SK-N-SH treated with all-trans-retinoic acid at 6 μM for 48 hours (cell line): ENCODE data around the gene CHRD.

Experiments used
- ATAC-seq: fragments of 200-7000 bp; cut with Tn5 transposase; 3 replicates; pipeline ENCODE4 v1.9.1; 2020; ENCODE audit warnings: mild to moderate bottlenecking, moderate library complexity
- ARNTL ChIP-seq: fragments of 450-650 bp; formaldehyde crosslinking; IDR thresholded peaks from 2 replicates; pipeline ENCODE4 v1.5.0; 2020; ENCODE audit warnings: low read depth, mild to moderate bottlenecking, moderate library complexity, borderline replicate concordance
- BACH2 ChIP-seq: fragments of 250-450 bp; sonication (Bioruptor Pico); IDR thresholded peaks from 2 replicates; pipeline ENCODE4 v1.9.0; 2021; ENCODE audit warnings: mild to moderate bottlenecking, borderline replicate concordance
- CREB5 ChIP-seq: fragments of 250-450 bp; sonication (Bioruptor Pico); IDR thresholded peaks from 2 replicates; pipeline ENCODE4 v1.5.1; 2020; ENCODE audit warnings: low read depth, mild to moderate bottlenecking, moderate library complexity
- CSDC2 ChIP-seq: fragments of 250-450 bp; sonication (Bioruptor Pico); IDR thresholded peaks from 2 replicates; pipeline ENCODE4 v1.5.0; 2020; ENCODE audit warnings: mild to moderate bottlenecking, moderate library complexity
- ESRRG ChIP-seq: fragments of 250-450 bp; sonication (Bioruptor Pico); IDR thresholded peaks from 2 replicates; pipeline ENCODE4 v1.6.1; 2021; ENCODE audit warnings: mild to moderate bottlenecking
- GLIS3 ChIP-seq: fragments of 250-450 bp; sonication (Bioruptor Pico); IDR thresholded peaks from 2 replicates; pipeline ENCODE4 v1.5.0; 2020; ENCODE audit warnings: mild to moderate bottlenecking, moderate library complexity
- ISL1 ChIP-seq: fragments of 250-450 bp; sonication (Bioruptor Pico); IDR thresholded peaks from 2 replicates; pipeline ENCODE4 v2.1.2; 2022; ENCODE audit warnings: mild to moderate bottlenecking, moderate library complexity
- OSR1 ChIP-seq: fragments of 250-450 bp; sonication (Bioruptor Pico); IDR thresholded peaks from 2 replicates; pipeline ENCODE4 v1.8.0; 2022; ENCODE audit warnings: moderate library complexity, mild to moderate bottlenecking, inconsistent platforms
- POU6F1 ChIP-seq: fragments of 250-450 bp; sonication (Bioruptor Pico); IDR thresholded peaks from 2 replicates; pipeline ENCODE4 v1.8.0; 2021; ENCODE audit warnings: low read depth, mild to moderate bottlenecking, moderate library complexity, borderline replicate concordance
- PPARA ChIP-seq: fragments of 250-450 bp; sonication (Bioruptor Pico); IDR thresholded peaks from 2 replicates; pipeline ENCODE4 v1.5.0; 2020; ENCODE audit warnings: mild to moderate bottlenecking, borderline replicate concordance
- RARB ChIP-seq: fragments of 250-450 bp; sonication (Bioruptor Pico); IDR thresholded peaks from 2 replicates; pipeline ENCODE4 v1.8.0; 2021; ENCODE audit warnings: mild to moderate bottlenecking, moderate library complexity
- SNAI2 ChIP-seq: fragments of 250-450 bp; sonication (Bioruptor Pico); IDR thresholded peaks from 2 replicates; pipeline ENCODE4 v1.5.0; 2020; ENCODE audit warnings: mild to moderate bottlenecking, moderate library complexity
- TCF4 ChIP-seq: fragments of 250-450 bp; sonication (Bioruptor Pico); IDR thresholded peaks from 2 replicates; pipeline ENCODE4 v1.8.0; 2021; ENCODE audit warnings: mild to moderate bottlenecking, moderate library complexity, borderline replicate concordance
- TOX ChIP-seq: fragments of 250-450 bp; sonication (Bioruptor Pico); IDR thresholded peaks from 2 replicates; pipeline ENCODE4 v1.8.0; 2021; ENCODE audit warnings: mild to moderate bottlenecking, moderate library complexity, borderline replicate concordance
- TSHZ2 ChIP-seq: fragments of 250-450 bp; sonication (Bioruptor Pico); IDR thresholded peaks from 2 replicates; pipeline ENCODE4 v1.5.0; 2020; ENCODE audit warnings: mild to moderate bottlenecking, moderate library complexity
- ZC3H10 ChIP-seq: fragments of 250-450 bp; sonication (Bioruptor Pico); IDR thresholded peaks from 2 replicates; pipeline ENCODE4 v1.5.1; 2021; ENCODE audit warnings: mild to moderate bottlenecking, moderate library complexity
- ZFP3 ChIP-seq: fragments of 250-450 bp; sonication (Bioruptor Pico); IDR thresholded peaks from 2 replicates; pipeline ENCODE4 v1.5.0; 2020; ENCODE audit warnings: mild to moderate bottlenecking, moderate library complexity
- ZNF565 ChIP-seq: fragments of 450-650 bp; formaldehyde crosslinking; conservative IDR thresholded peaks from 2 replicates; pipeline ENCODE4 v1.5.0; 2020; ENCODE audit warnings: low read depth, mild to moderate bottlenecking, moderate library complexity
- ZNF70 ChIP-seq: fragments of 450-650 bp; formaldehyde crosslinking; IDR thresholded peaks from 2 replicates; pipeline ENCODE4 v1.5.0; 2020; ENCODE audit warnings: mild to moderate bottlenecking, moderate library complexity
- ZNF8 ChIP-seq: fragments of 450-650 bp; formaldehyde crosslinking; IDR thresholded peaks from 2 replicates; pipeline ENCODE4 v1.5.0; 2020; ENCODE audit warnings: mild to moderate bottlenecking, moderate library complexity
- TF ChIP-seq, protein P1 (sequence below): fragments of 250-450 bp; sonication (Bioruptor Pico); IDR thresholded peaks from 2 replicates; pipeline ENCODE4 v1.5.1; 2021; ENCODE audit warnings: mild to moderate bottlenecking, moderate library complexity
- TF ChIP-seq, protein P2 (sequence below): fragments of 250-450 bp; sonication (Bioruptor Pico); IDR thresholded peaks from 2 replicates; pipeline ENCODE4 v1.8.0; 2020; ENCODE audit warnings: mild to moderate bottlenecking, moderate library complexity, borderline replicate concordance

Gene CHRD

GRCh38 chr3:184379358-184380184 is at the start of gene CHRD:
TSS of gene CHRD (plus strand) at chr3:184380054. CDS start at chr3:184380319, 265 bp downstream.
- TF ChIP-seq BACH2 (CRISPR knock-in tag) = no peak
- TF ChIP-seq TOX (CRISPR knock-in tag) = no peak
- TF ChIP-seq ZNF565 = no peak
- TF ChIP-seq TSHZ2 = no peak
- TF ChIP-seq CREB5 = no peak
- TF ChIP-seq, protein P1, sequence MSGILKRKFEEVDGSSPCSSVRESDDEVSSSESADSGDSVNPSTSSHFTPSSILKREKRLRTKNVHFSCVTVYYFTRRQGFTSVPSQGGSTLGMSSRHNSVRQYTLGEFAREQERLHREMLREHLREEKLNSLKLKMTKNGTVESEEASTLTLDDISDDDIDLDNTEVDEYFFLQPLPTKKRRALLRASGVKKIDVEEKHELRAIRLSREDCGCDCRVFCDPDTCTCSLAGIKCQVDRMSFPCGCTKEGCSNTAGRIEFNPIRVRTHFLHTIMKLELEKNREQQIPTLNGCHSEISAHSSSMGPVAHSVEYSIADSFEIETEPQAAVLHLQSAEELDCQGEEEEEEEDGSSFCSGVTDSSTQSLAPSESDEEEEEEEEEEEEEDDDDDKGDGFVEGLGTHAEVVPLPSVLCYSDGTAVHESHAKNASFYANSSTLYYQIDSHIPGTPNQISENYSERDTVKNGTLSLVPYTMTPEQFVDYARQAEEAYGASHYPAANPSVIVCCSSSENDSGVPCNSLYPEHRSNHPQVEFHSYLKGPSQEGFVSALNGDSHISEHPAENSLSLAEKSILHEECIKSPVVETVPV (CRISPR knock-in tag) = no peak
- no peak for TF ChIP-seq SNAI2 (CRISPR knock-in tag)
- no peak for TF ChIP-seq TCF4 (CRISPR knock-in tag)
- no peak for TF ChIP-seq CSDC2
- TF ChIP-seq GLIS3 = no peak
- no peak for TF ChIP-seq ESRRG (CRISPR knock-in tag)
- no peak for TF ChIP-seq ZNF8 (CRISPR knock-in tag)
- no peak for TF ChIP-seq RARB (CRISPR knock-in tag)
- no peak for TF ChIP-seq OSR1 (CRISPR knock-in tag)
- TF ChIP-seq, protein P2, sequence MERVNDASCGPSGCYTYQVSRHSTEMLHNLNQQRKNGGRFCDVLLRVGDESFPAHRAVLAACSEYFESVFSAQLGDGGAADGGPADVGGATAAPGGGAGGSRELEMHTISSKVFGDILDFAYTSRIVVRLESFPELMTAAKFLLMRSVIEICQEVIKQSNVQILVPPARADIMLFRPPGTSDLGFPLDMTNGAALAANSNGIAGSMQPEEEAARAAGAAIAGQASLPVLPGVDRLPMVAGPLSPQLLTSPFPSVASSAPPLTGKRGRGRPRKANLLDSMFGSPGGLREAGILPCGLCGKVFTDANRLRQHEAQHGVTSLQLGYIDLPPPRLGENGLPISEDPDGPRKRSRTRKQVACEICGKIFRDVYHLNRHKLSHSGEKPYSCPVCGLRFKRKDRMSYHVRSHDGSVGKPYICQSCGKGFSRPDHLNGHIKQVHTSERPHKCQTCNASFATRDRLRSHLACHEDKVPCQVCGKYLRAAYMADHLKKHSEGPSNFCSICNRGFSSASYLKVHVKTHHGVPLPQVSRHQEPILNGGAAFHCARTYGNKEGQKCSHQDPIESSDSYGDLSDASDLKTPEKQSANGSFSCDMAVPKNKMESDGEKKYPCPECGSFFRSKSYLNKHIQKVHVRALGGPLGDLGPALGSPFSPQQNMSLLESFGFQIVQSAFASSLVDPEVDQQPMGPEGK (CRISPR knock-in tag) = no peak
- no peak for TF ChIP-seq ZFP3 (CRISPR knock-in tag)
- TF ChIP-seq ZNF70 = no peak
- no peak for TF ChIP-seq POU6F1 (CRISPR knock-in tag)
- no peak for TF ChIP-seq PPARA (CRISPR knock-in tag)
- no peak for TF ChIP-seq ZC3H10
- TF ChIP-seq, all 23 proteins: peak for 0

DNA sequence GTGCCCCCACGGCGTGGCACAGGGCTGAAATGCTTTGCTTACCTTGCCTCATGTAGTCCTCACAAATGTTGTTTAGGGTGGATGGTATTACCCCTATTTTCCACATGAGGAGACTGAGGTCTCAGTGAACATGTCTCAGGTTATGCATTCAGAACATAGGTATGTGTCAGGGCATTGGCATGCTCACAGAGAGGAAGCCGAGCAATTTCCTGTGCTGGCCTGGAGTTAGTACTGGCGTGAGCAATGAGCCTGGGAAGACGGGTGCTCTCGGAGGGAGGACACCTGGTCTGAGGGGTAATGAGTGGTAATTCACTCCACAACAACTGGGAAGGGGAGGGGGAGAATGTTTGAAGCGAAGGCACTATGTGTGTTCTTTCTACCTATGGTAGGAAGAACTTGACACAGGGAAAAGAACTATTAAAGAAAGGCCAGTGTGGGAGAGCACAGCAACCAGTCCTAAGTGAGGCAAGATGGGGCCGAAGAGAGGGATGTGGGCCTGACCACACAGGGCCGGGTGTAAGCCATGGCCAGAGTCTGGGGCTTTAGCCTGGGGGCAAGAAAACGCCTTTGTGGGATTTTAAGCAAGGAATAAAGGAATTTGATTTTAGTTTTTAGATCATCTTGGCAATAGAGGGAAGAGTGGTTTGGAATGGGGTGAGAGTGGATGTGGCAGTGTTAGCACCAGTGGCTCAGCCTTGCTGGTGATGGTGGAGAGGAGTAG is 47.3 kb upstream of the CHRD start:
- ATAC-seq = peak; percentile 64
- TF ChIP-seq TOX (CRISPR knock-in tag) (no peak), ISL1 (CRISPR knock-in tag) (no peak), ZFP3 (CRISPR knock-in tag) (no peak), OSR1 (CRISPR knock-in tag) (no peak), ZNF70 (no peak), BACH2 (CRISPR knock-in tag) (no peak), ZNF565 (no peak), TCF4 (CRISPR knock-in tag) (no peak), TSHZ2 (no peak), CSDC2 (no peak), GLIS3 (no peak), ZC3H10 (no peak), POU6F1 (CRISPR knock-in tag) (no peak), ARNTL (no peak)

More at GRCh38 chr3:184379358-184380184, at the start of gene CHRD:
- no peak for ATAC-seq
